Spleen (tissue), 7 donors: Measurements from ENCODE around the gene KIF6.

ENCODE experiments used
- POLR2A ChIP-seq, 3 donors: fragments of 450-650 bp; IDR thresholded peaks; one replicate each; pipeline ENCODE4 v1.5.1; 2017; ENCODE audit warnings: antibody characterized with exemption in 3 of 3, mild to moderate bottlenecking in 1 of 3
- TF ChIP-seq, protein P1 (sequence below), 11 experiments: fragments of 200-600 bp in 7 of 11; fragments of 450-650 bp in 4 of 11; sonication (generic) in 4 of 11; IDR thresholded peaks in 8 of 11; conservative IDR thresholded peaks in 3 of 11; 1 replicate in 7 of 11; 2 replicates in 4 of 11; pipeline versions ENCODE4 v1.4.0 to v1.8.0; 2016 to 2021; ENCODE audit warnings: antibody characterized with exemption in 11 of 11, inconsistent platforms in 4 of 11, mild to moderate bottlenecking in 1 of 11
- donor health status: DM: no; HTN: no; CAD: no; lungs with moderate emphysema.
- donor health status: DM: no; HTN: no; CAD: no.
- donor health status: DM: no; HTN: no; CAD: no.

DNA sequence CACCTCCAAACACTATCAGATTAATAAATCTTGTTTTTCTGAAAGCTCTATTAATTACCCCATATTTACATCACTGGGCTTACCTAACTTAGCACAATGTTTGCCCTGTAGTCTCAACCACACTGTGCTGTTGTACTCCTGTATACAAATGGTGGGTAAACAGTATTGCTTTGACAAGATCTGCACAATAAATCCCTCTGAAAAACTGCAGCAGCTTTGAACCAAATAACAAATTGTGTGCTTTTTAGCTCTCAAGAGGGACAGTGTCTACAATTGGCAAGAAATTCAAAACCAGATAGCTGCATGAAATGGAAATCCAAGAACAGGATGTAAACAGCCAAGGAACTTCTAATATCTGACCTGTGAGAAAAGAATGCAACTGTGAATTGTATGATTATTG is 10.4 kb downstream of the KIF6 start:
- no peak for TF ChIP-seq POLR2A (IDR thresholded peaks at IDR 0.05)
- TF ChIP-seq, protein P1, sequence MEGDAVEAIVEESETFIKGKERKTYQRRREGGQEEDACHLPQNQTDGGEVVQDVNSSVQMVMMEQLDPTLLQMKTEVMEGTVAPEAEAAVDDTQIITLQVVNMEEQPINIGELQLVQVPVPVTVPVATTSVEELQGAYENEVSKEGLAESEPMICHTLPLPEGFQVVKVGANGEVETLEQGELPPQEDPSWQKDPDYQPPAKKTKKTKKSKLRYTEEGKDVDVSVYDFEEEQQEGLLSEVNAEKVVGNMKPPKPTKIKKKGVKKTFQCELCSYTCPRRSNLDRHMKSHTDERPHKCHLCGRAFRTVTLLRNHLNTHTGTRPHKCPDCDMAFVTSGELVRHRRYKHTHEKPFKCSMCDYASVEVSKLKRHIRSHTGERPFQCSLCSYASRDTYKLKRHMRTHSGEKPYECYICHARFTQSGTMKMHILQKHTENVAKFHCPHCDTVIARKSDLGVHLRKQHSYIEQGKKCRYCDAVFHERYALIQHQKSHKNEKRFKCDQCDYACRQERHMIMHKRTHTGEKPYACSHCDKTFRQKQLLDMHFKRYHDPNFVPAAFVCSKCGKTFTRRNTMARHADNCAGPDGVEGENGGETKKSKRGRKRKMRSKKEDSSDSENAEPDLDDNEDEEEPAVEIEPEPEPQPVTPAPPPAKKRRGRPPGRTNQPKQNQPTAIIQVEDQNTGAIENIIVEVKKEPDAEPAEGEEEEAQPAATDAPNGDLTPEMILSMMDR (IDR thresholded peaks at IDR 0.05 in 8 of 11, conservative IDR thresholded peaks at IDR 0.05 in 3 of 11), result no peak
